Measurements from ENCODE around the gene RPS19. TPM values are rescaled to one million over a fixed set of nuclear protein-coding genes. Genes with fewer than 3 reads are reported as not detected.

RPS19 gene
- total and polyA plus RNA-seq, 2 experiments from 2014 or later: 840 to 1,425 TPM

GRCh38 chr19:41890936-41891335, 30.9 kb downstream of the RPS19 start:
- no peak for DNase-seq (ENCODE audit: low spot score)
- peaks cover 11% of the 10 kb centered on the region for H3K79me2 ChIP-seq
- H3K27me3 ChIP-seq: no peaks in the 10 kb centered on the region
- H3K36me3 ChIP-seq (replicated peaks; ENCODE audit: insufficient read depth, low read depth): no peaks in the 10 kb centered on the region
- TF ChIP-seq EZH2phosphoT487 (IDR thresholded peaks at IDR 0.05; ENCODE audit: low read depth, severe bottlenecking, unreplicated experiment) (no peak), CTCF (IDR thresholded peaks at IDR 0.05; ENCODE audit: poor library complexity) (no peak), EZH2 (IDR thresholded peaks at IDR 0.05; ENCODE audit: borderline replicate concordance) (no peak)
- H3K27ac ChIP-seq: no peak overlapping the region
- no peak overlapping the region for H2AFZ ChIP-seq
- H3K9me2 ChIP-seq (replicated peaks; ENCODE audit: insufficient read depth): no peaks in the 10 kb centered on the region
- H4K20me1 ChIP-seq (ENCODE audit: insufficient read depth, poor library complexity, severe bottlenecking): no peaks in the 10 kb centered on the region
- 98% methylated on average over 4 of the region's 4 CpGs for WGBS (ENCODE audit: low lambda C conversion rate, missing lambda C conversion rate)
- no peaks in the 10 kb centered on the region for H3K9me3 ChIP-seq (ENCODE audit: low read depth)
- H3K4me1 ChIP-seq (ENCODE audit: insufficient read depth): peaks cover 7% of the 10 kb centered on the region
- H3K4me3 ChIP-seq: no peak overlapping the region
- H3K4me2 ChIP-seq: no peak overlapping the region

- no peaks in the 10 kb centered on the region for H3K36me3 ChIP-seq (replicated peaks; ENCODE audit: insufficient read depth, low read depth)
Measured at GRCh38 chr19:41892173-41892902, 32.3 kb downstream of the RPS19 start.

GRCh38 chr19:41893899-41894298, 33.8 kb downstream of the RPS19 start:
- TF ChIP-seq EZH2 (IDR thresholded peaks at IDR 0.05; ENCODE audit: borderline replicate concordance) (no peak), CTCF (IDR thresholded peaks at IDR 0.05; ENCODE audit: poor library complexity) (no peak), EZH2phosphoT487 (IDR thresholded peaks at IDR 0.05; ENCODE audit: low read depth, severe bottlenecking, unreplicated experiment) (no peak)
- Histone ChIP-seq H3K79me2 (no peaks in the 10 kb centered on the region), H3K4me2 (no peak overlapping the region), H3K9me3 (ENCODE audit: low read depth) (no peaks in the 10 kb centered on the region), H2AFZ (no peak overlapping the region), H3K36me3 (replicated peaks; ENCODE audit: insufficient read depth, low read depth) (no peaks in the 10 kb centered on the region), H3K4me1 (ENCODE audit: insufficient read depth) (no peaks in the 10 kb centered on the region), H3K27me3 (no peaks in the 10 kb centered on the region), H3K9me2 (replicated peaks; ENCODE audit: insufficient read depth) (no peaks in the 10 kb centered on the region), H4K20me1 (ENCODE audit: insufficient read depth, poor library complexity, severe bottlenecking) (no peaks in the 10 kb centered on the region), H3K27ac (no peak overlapping the region), H3K4me3 (no peak overlapping the region)
- DNase-seq (ENCODE audit: low spot score): no peak
- WGBS (ENCODE audit: low lambda C conversion rate, missing lambda C conversion rate): 83% methylated on average over 6 of the region's 6 CpGs

More at GRCh38 chr19:41892173-41892902, 32.3 kb downstream of the RPS19 start:
- Histone ChIP-seq H3K27me3 (no peaks in the 10 kb centered on the region), H3K4me1 (ENCODE audit: insufficient read depth) (peaks cover 3% of the 10 kb centered on the region), H3K9me2 (replicated peaks; ENCODE audit: insufficient read depth) (no peaks in the 10 kb centered on the region), H3K9me3 (ENCODE audit: low read depth) (no peaks in the 10 kb centered on the region), H3K4me2 (no peak overlapping the region), H2AFZ (no peak overlapping the region), H3K27ac (no peak overlapping the region), H3K79me2 (no peaks in the 10 kb centered on the region), H4K20me1 (ENCODE audit: insufficient read depth, poor library complexity, severe bottlenecking) (no peaks in the 10 kb centered on the region), H3K4me3 (no peak overlapping the region)
- TF ChIP-seq EZH2 (IDR thresholded peaks at IDR 0.05; ENCODE audit: borderline replicate concordance) (no peak), CTCF (IDR thresholded peaks at IDR 0.05; ENCODE audit: poor library complexity) (no peak), EZH2phosphoT487 (IDR thresholded peaks at IDR 0.05; ENCODE audit: low read depth, severe bottlenecking, unreplicated experiment) (no peak)
- no peak for DNase-seq (ENCODE audit: low spot score)
- 94% methylated on average over 30 of the region's 34 CpGs for WGBS (ENCODE audit: low lambda C conversion rate, missing lambda C conversion rate)

Measured in hepatocyte (in vitro differentiated cells).